HepG2 (cell line): Measurements from ENCODE around the gene THOC5. TPM values are rescaled to one million over a fixed set of nuclear protein-coding genes. Genes with fewer than 3 reads are reported as not detected.

Source experiments
- ARID4A ChIP-seq: sonication (generic); formaldehyde crosslinking; IDR thresholded peaks from 2 replicates; pipeline ENCODE4 v1.5.0; 2020; ENCODE audit warnings: mild to moderate bottlenecking, missing genetic modification reagents, borderline replicate concordance
- CREB3 ChIP-seq: sonication (generic); formaldehyde crosslinking; IDR thresholded peaks from 2 replicates; pipeline ENCODE4 v1.5.0; 2020; ENCODE audit warnings: missing genetic modification reagents
- ELF3 ChIP-seq: IDR thresholded peaks from 2 replicates; pipeline ENCODE4 v1.6.1; 2016; ENCODE audit warnings: missing genetic modification reagents, missing compliant biosample characterization
- GABPB1 ChIP-seq: IDR thresholded peaks from 2 replicates; pipeline ENCODE4 v1.6.1; 2016; ENCODE audit warnings: mild to moderate bottlenecking, missing genetic modification reagents, moderate library complexity, missing compliant biosample characterization
- GZF1 ChIP-seq: sonication (generic); formaldehyde crosslinking; IDR thresholded peaks from 2 replicates; pipeline ENCODE4 v1.5.1; 2020; ENCODE audit warnings: mild to moderate bottlenecking, missing genetic modification reagents
- HOXA3 ChIP-seq: sonication (generic); formaldehyde crosslinking; IDR thresholded peaks from 2 replicates; pipeline ENCODE4 v1.5.0; 2020; ENCODE audit warnings: missing genetic modification reagents
- HOXA5 ChIP-seq: sonication (generic); formaldehyde crosslinking; IDR thresholded peaks from 2 replicates; pipeline ENCODE4 v1.4.0; 2020; ENCODE audit warnings: missing genetic modification reagents
- MYPOP ChIP-seq: sonication (generic); formaldehyde crosslinking; IDR thresholded peaks from 2 replicates; pipeline ENCODE4 v1.8.1; 2023; ENCODE audit warnings: mild to moderate bottlenecking, moderate library complexity, missing genetic modification reagents
- ONECUT2 ChIP-seq: sonication (generic); formaldehyde crosslinking; IDR thresholded peaks from 2 replicates; pipeline ENCODE4 v1.4.0; 2020; ENCODE audit warnings: missing genetic modification reagents
- PBX3 ChIP-seq: sonication (generic); formaldehyde crosslinking; IDR thresholded peaks from 2 replicates; pipeline ENCODE4 v1.8.1; 2023; ENCODE audit warnings: missing genetic modification reagents, inconsistent platforms, borderline replicate concordance
- RORA ChIP-seq: sonication (generic); formaldehyde crosslinking; IDR thresholded peaks from 2 replicates; pipeline ENCODE4 v1.5.0; 2020; ENCODE audit warnings: mild to moderate bottlenecking, missing genetic modification reagents, moderate library complexity
- ZNF30 ChIP-seq: sonication (generic); formaldehyde crosslinking; IDR thresholded peaks from 2 replicates; pipeline ENCODE4 v1.5.0; 2020; ENCODE audit warnings: mild to moderate bottlenecking, missing genetic modification reagents
- ZNF343 ChIP-seq: sonication (generic); formaldehyde crosslinking; IDR thresholded peaks from 2 replicates; pipeline ENCODE4 v1.4.0; 2020; ENCODE audit warnings: mild to moderate bottlenecking, missing genetic modification reagents
- ZNF547 ChIP-seq: sonication (generic); formaldehyde crosslinking; IDR thresholded peaks from 2 replicates; pipeline ENCODE4 v1.5.1; 2020; ENCODE audit warnings: mild to moderate bottlenecking, missing genetic modification reagents
- ZNF598 ChIP-seq: sonication (generic); formaldehyde crosslinking; IDR thresholded peaks from 2 replicates; pipeline ENCODE4 v1.5.1; 2020; ENCODE audit warnings: mild to moderate bottlenecking, missing genetic modification reagents, borderline replicate concordance
- ZNF609 ChIP-seq: sonication (generic); formaldehyde crosslinking; IDR thresholded peaks from 2 replicates; pipeline ENCODE4 v1.4.0; 2020; ENCODE audit warnings: mild to moderate bottlenecking, missing genetic modification reagents, borderline replicate concordance
- polyA plus RNA-seq, 8 experiments: library from polyadenylated mRNA; depleted of rRNA in 3 of 8; stranded (reverse) in 7 of 8; unstranded in 1 of 8; fragments of >200 nt; fragmentation: Illumina TruSeq in 4 of 8; extraction: Trizol in 4 of 8; gene quantifications; 2 replicates each; pipeline versions ENCODE4 v1.2.1 to v1.2.3, GENCODE V29; 2011 to 2016; ENCODE audit warnings: low read depth in 4 of 8, missing spikeins in 1 of 8, mixed read lengths in 1 of 8; ENCODE audit not compliant: insufficient read depth in 1 of 8
- total RNA-seq, 5 experiments: library from RNA; depleted of rRNA; stranded (reverse); fragments of >200 nt; fragmentation: Illumina TruSeq; extraction: Trizol; gene quantifications; 2 replicates each; pipeline ENCODE4 v1.2.3, GENCODE V29; 2016; ENCODE audit warnings: low read depth in 1 of 5

Gene THOC5
- total and polyA plus RNA-seq, 2 of the 13 experiments (the other 11 are each of a cell fraction or from before 2014, with no cell fraction given): 45.8 to 46.7 TPM

- TF ChIP-seq HOXA3 (CRISPR knock-in tag): peak; percentile 88
- TF ChIP-seq MYPOP (CRISPR knock-in tag): peak; percentile 80; the same call in 1 of the 2 replicates
- TF ChIP-seq ZNF343 (CRISPR knock-in tag): no peak
- TF ChIP-seq ZNF547 (CRISPR knock-in tag): no peak; the same call in 1 of the 2 replicates
- no peak for TF ChIP-seq CREB3 (CRISPR knock-in tag)
- TF ChIP-seq ONECUT2 (CRISPR knock-in tag): no peak
- TF ChIP-seq PBX3 (CRISPR knock-in tag): no peak
- TF ChIP-seq ZNF598: 0 out of 2 replicates have a peak, but pooled peaks have one; percentile 47
- peak; percentile 90 for TF ChIP-seq ARID4A
- no peak for TF ChIP-seq RORA (CRISPR knock-in tag)
- TF ChIP-seq ZNF30 (CRISPR knock-in tag): peak; percentile 34; the same call in 1 of the 2 replicates
- TF ChIP-seq GABPB1 (CRISPR knock-in tag): peak; percentile 62
- TF ChIP-seq GZF1 (CRISPR knock-in tag): peak; percentile 65
- TF ChIP-seq ELF3: peak; percentile 78
- no peak for TF ChIP-seq HOXA5
- TF ChIP-seq ZNF609 (CRISPR knock-in tag): 0 out of 2 replicates have a peak, but pooled peaks have one; percentile 75
These were observed 26.7 kb upstream of the THOC5 start (continued) for GRCh38 chr22:29580200-29580810.
